ENCODE measurements around the gene SYNPO2L. TPM values are rescaled to one million over a fixed set of nuclear protein-coding genes. Genes with fewer than 3 reads are reported as not detected.
A peak's percentile ranks its signal among the peaks of the same experiment; 100 is the strongest.

The SYNPO2L gene
- polyA plus RNA-seq, 1 experiment: 0.05 TPM

- Histone ChIP-seq H3K27ac (ENCODE audit: low read depth, low read length) (no peak overlapping the region), H3K27me3 (ENCODE audit: control insufficient read depth, insufficient read depth, low read length) (no peaks in the 10 kb centered on the region), H3K9me3 (ENCODE audit: control insufficient read depth, insufficient read depth, low read length) (peaks cover 3% of the 10 kb centered on the region; the same call in 1 of the 2 replicates), H3K4me3 (ENCODE audit: low read depth, low read length) (peak overlapping the region; percentile 27)
- ChIA-PET POLR2A (interaction anchor here (0.6 to 1.3 kb wide), 3 partner anchors 13 to 83 kb away, joined by 3 to 6 read pairs (median 3); no protein-coding TSS in a partner anchor), CTCF (interaction anchor here (10.0 kb wide), 1 partner anchor 119 kb away, joined by 284 read pairs; no protein-coding TSS in a partner anchor)
- DNase-seq (ENCODE audit: low read depth, low spot score): no peak
- TF ChIP-seq, protein P1, sequence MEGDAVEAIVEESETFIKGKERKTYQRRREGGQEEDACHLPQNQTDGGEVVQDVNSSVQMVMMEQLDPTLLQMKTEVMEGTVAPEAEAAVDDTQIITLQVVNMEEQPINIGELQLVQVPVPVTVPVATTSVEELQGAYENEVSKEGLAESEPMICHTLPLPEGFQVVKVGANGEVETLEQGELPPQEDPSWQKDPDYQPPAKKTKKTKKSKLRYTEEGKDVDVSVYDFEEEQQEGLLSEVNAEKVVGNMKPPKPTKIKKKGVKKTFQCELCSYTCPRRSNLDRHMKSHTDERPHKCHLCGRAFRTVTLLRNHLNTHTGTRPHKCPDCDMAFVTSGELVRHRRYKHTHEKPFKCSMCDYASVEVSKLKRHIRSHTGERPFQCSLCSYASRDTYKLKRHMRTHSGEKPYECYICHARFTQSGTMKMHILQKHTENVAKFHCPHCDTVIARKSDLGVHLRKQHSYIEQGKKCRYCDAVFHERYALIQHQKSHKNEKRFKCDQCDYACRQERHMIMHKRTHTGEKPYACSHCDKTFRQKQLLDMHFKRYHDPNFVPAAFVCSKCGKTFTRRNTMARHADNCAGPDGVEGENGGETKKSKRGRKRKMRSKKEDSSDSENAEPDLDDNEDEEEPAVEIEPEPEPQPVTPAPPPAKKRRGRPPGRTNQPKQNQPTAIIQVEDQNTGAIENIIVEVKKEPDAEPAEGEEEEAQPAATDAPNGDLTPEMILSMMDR (IDR thresholded peaks at IDR 0.05; ENCODE audit: low read depth, low read length): no peak
These were observed 7.8 kb downstream of the SYNPO2L start for GRCh38 chr10:73647875-73648651.

DNA sequence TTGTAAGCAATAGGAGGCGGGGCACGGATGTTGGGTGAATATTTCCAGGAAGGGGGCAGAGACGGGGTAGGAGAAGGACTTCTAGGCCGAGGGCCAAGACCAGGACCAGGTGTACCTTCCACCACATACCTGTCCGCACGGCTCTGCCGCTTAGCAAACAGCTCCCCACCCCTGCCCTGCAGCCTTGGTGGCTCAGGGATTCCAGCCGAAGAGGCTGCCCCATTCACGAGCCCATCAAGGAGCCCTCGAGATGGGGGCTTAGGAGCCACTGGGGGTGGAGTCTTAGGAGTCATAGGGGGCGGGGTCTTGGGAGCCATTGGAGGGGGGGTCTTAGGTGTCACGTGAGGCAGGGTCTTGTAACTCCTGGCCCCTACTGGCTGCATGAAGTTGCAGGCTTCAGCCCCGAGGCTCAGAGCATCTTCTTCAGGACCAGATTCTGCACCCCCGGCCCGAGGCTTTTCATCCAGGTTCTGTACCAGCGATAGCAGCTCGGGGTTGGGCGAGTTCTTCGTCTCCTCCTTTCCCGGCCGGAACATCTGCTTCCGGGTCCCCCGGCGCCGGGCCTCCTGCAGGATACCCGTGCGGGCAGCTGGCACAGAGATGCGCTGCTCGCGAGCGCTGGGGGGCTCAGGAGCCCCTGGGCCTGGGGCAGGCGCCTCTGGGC, 8.5 kb downstream of the SYNPO2L start:
- TF ChIP-seq, protein P1 (IDR thresholded peaks at IDR 0.05; ENCODE audit: low read depth, low read length): no peak
- DNase-seq (ENCODE audit: low read depth, low spot score): no peak
- Histone ChIP-seq H3K4me3 (ENCODE audit: low read depth, low read length) (peak overlapping the region; percentile 27), H3K27me3 (ENCODE audit: control insufficient read depth, insufficient read depth, low read length) (no peaks in the 10 kb centered on the region), H3K27ac (ENCODE audit: low read depth, low read length) (no peak overlapping the region), H3K9me3 (ENCODE audit: control insufficient read depth, insufficient read depth, low read length) (peaks cover 3% of the 10 kb centered on the region; the same call in 1 of the 2 replicates)
- CTCF ChIA-PET: interaction anchor here (10.0 kb wide), 1 partner anchor 118 kb away, joined by 284 read pairs; no protein-coding TSS in a partner anchor
- POLR2A ChIA-PET: interaction anchor here (1.2 to 1.3 kb wide), 2 partner anchors 22 to 83 kb away, joined by 3 read pairs; no protein-coding TSS in a partner anchor

DNA sequence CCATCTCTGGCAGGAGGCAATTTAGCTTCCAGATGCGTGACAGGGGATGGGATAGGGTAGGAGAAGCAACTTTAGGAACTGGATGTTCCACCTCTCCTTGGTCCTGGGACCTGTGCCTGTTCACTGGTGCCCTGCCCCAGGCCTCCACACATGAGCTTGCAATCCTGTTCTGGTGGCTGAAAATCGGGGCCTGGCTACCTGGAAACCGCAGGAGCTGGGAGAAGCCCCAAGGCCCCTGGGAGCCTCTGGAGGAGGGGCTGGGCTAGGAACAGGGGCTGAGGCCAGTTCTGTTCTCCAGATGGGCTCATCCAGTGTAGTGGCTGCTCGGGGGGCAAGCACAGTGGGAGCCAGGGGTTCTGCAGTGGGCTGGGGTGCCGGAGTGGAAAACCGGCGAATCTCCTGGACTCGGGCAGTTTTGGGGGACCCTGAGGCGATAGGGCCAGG, 9.2 kb downstream of the SYNPO2L start:
- Histone ChIP-seq H3K27me3 (ENCODE audit: control insufficient read depth, insufficient read depth, low read length) (no peaks in the 10 kb centered on the region), H3K27ac (ENCODE audit: low read depth, low read length) (no peak overlapping the region), H3K4me3 (ENCODE audit: low read depth, low read length) (no peak overlapping the region), H3K9me3 (ENCODE audit: control insufficient read depth, insufficient read depth, low read length) (peaks cover 3% of the 10 kb centered on the region; the same call in 1 of the 2 replicates)
- ChIA-PET CTCF (interaction anchor here (10.0 kb wide), 1 partner anchor 117 kb away, joined by 284 read pairs; no protein-coding TSS in a partner anchor), POLR2A (interaction anchor here (0.6 kb wide), 1 partner anchor 12 kb away, joined by 7 read pairs; no protein-coding TSS in a partner anchor)
- TF ChIP-seq, protein P1 (IDR thresholded peaks at IDR 0.05; ENCODE audit: low read depth, low read length): no peak
- no peak for DNase-seq (ENCODE audit: low read depth, low spot score)

DNA sequence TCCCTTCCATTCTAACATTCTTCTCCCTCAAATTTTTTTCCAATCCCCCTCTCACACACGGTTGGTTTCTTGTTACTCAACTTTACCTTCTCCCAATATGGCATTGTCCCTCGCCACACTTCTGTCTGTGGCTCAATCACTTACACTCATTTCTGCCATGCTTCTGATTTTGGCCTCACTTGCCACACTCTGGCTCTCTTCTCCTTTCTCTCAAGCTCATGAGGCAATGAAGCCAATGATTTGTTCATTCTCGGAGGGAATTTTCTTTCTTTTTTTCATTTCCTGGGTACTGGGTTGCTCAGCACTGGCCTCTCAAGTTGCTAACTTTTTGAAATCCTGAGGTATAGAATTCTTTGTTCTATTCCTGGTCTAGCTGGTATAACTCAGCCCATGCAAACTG, 10.6 kb downstream of the SYNPO2L start:
- DNase-seq (ENCODE audit: low read depth, low spot score): no peak

More for the DNA sequence above, 10.6 kb downstream of the SYNPO2L start:
- POLR2A ChIA-PET: no interaction called here
- H3K27ac ChIP-seq (ENCODE audit: low read depth, low read length): no peak overlapping the region
- H3K27me3 ChIP-seq (ENCODE audit: control insufficient read depth, insufficient read depth, low read length): peaks cover 4% of the 10 kb centered on the region
- TF ChIP-seq, protein P1 (IDR thresholded peaks at IDR 0.05; ENCODE audit: low read depth, low read length): no peak
- CTCF ChIA-PET: interaction anchor here (1.1 to 10.0 kb wide), 8 partner anchors 8 to 122 kb away, joined by 3 to 284 read pairs (median 5); partner anchors contain the start of gene USP54
- no peak overlapping the region for H3K4me3 ChIP-seq (ENCODE audit: low read depth, low read length)
- H3K9me3 ChIP-seq (ENCODE audit: control insufficient read depth, insufficient read depth, low read length): peaks cover 3% of the 10 kb centered on the region; the same call in 1 of the 2 replicates
